ENCODE measurements around the gene SELENON.

GRCh38 chr1:25795946-25796810 is 3.8 kb upstream of the SELENON start:
- TF ChIP-seq CTCF (IDR thresholded peaks at IDR 0.05; ENCODE audit: insufficient read depth, low read depth, low read length): no peak
- no peak for TF ChIP-seq EZH2 (IDR thresholded peaks at IDR 0.05; ENCODE audit: insufficient read depth, low read length)
